ENCODE results near the gene PEPD. TPM values are rescaled to one million over a fixed set of nuclear protein-coding genes. Genes with fewer than 3 reads are reported as not detected.

PEPD gene
- total and polyA plus RNA-seq, 10 of the 15 experiments (the other 5 are each of a cell fraction or from before 2014, with no cell fraction given): 1.4 to 52.0 (median 20.2) TPM

- no peak for TF ChIP-seq ZBTB40 (IDR thresholded peaks at IDR 0.05; ENCODE audit: borderline replicate concordance)
- no peak for TF ChIP-seq SKIL (IDR thresholded peaks at IDR 0.05; ENCODE audit: low read depth, poor library complexity, severe bottlenecking)
- no peak for TF ChIP-seq MAX (IDR thresholded peaks at IDR 0.05; ENCODE audit: low read depth, low read length)
- TF ChIP-seq GATAD2B (conservative IDR thresholded peaks at IDR 0.05; ENCODE audit: low read depth): no peak
- TF ChIP-seq TARDBP (IDR thresholded peaks at IDR 0.05; ENCODE audit: borderline replicate concordance): no peak
- no peak for TF ChIP-seq BACH1 (IDR thresholded peaks at IDR 0.05; ENCODE audit: borderline replicate concordance)
- TF ChIP-seq WRNIP1 (IDR thresholded peaks at IDR 0.05; ENCODE audit: borderline replicate concordance, low read depth, low read length): no peak
- no peak for TF ChIP-seq CBX5 (IDR thresholded peaks at IDR 0.05; ENCODE audit: low read depth)
These were observed 39.1 kb downstream of the PEPD start (continued) for GRCh38 chr19:33482476-33482875.
